ENCODE measurements around the gene SOX9. TPM values are rescaled to one million over a fixed set of nuclear protein-coding genes. Genes with fewer than 3 reads are reported as not detected.

SOX9 gene
- polyA plus RNA-seq, 1 donor (not counting 4 experiments of a cell fraction or from before 2014, with no cell fraction given) = 15.8 TPM

DNA sequence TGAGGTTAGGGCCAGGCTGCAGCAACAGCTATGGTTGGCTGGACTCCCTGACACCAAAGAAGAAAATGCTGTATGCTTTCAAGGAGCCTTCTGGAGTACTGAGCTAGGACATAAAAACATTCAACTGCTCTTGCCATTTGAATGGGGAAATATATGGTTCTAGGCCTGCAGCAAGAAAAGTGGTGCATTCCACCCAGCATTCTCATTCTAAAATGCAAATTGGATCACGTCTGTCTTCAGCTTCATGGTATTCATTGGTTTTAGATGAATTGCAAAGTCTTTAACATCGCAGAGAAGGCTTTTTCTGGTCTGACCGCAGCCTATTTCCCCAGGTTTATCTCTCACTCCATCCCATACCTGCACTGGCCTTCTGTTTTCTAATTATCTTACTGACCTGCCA, 27.1 kb upstream of the SOX9 start:
- no peaks in the 10 kb centered on the region for H3K36me3 ChIP-seq (ENCODE audit: control insufficient read depth in 2 of 2, extremely low read depth in 1 of 2, insufficient read depth in 2 of 2, low read length in 2 of 2)
- no peak overlapping the region for H3K27ac ChIP-seq (ENCODE audit: control insufficient read depth, insufficient read depth, low read length)
- no peak for FAIRE-seq
- H2AFZ ChIP-seq (ENCODE audit: control insufficient read depth, low read length) = no peak overlapping the region
- no peak overlapping the region for H3K4me3 ChIP-seq (ENCODE audit: control insufficient read depth in 2 of 3, extremely low read depth in 1 of 3, insufficient read depth in 2 of 3, low read depth in 1 of 3, low read length in 3 of 3)
- DNase-seq (ENCODE audit: low read depth, low spot score) = no peak
- H3K4me2 ChIP-seq (ENCODE audit: control insufficient read depth, extremely low read depth, insufficient read depth, low read depth, low read length) = no peak overlapping the region
- H3K9me3 ChIP-seq (ENCODE audit: control insufficient read depth, low read depth, low read length) = no peaks in the 10 kb centered on the region
- TF ChIP-seq, protein P1, sequence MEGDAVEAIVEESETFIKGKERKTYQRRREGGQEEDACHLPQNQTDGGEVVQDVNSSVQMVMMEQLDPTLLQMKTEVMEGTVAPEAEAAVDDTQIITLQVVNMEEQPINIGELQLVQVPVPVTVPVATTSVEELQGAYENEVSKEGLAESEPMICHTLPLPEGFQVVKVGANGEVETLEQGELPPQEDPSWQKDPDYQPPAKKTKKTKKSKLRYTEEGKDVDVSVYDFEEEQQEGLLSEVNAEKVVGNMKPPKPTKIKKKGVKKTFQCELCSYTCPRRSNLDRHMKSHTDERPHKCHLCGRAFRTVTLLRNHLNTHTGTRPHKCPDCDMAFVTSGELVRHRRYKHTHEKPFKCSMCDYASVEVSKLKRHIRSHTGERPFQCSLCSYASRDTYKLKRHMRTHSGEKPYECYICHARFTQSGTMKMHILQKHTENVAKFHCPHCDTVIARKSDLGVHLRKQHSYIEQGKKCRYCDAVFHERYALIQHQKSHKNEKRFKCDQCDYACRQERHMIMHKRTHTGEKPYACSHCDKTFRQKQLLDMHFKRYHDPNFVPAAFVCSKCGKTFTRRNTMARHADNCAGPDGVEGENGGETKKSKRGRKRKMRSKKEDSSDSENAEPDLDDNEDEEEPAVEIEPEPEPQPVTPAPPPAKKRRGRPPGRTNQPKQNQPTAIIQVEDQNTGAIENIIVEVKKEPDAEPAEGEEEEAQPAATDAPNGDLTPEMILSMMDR (optimal IDR thresholded peaks at IDR 0.05 in 1 of 3, IDR thresholded peaks at IDR 0.05 in 1 of 3, conservative IDR thresholded peaks at IDR 0.05 in 1 of 3; ENCODE audit: extremely low read depth in 1 of 3, insufficient read depth in 2 of 3, low read length in 3 of 3) = no peak
- no peak for TF ChIP-seq EZH2 (IDR thresholded peaks at IDR 0.05; ENCODE audit: low read length)
- no peaks in the 10 kb centered on the region for H3K79me2 ChIP-seq (ENCODE audit: control insufficient read depth, insufficient read depth, low read length)
- no peaks in the 10 kb centered on the region for H3K4me1 ChIP-seq (ENCODE audit: control insufficient read depth, extremely low read depth, insufficient read depth, low read length)
- no peaks in the 10 kb centered on the region for H4K20me1 ChIP-seq (ENCODE audit: control insufficient read depth, extremely low read depth, insufficient read depth, low read length)
- no peak overlapping the region for H3K9ac ChIP-seq (ENCODE audit: control insufficient read depth, extremely low read depth, insufficient read depth, low read length)
- H3K9me1 ChIP-seq (ENCODE audit: control insufficient read depth, extremely low read depth, insufficient read depth, low read length) = no peaks in the 10 kb centered on the region
- dilution Hi-C loops (cut with MboI; ENCODE audit: extremely low pct_ligation_motif_present, low sequenced_read_pairs) = no loop called here
- H3K27me3 ChIP-seq (ENCODE audit: control insufficient read depth, extremely low read depth, insufficient read depth, low read length) = no peaks in the 10 kb centered on the region

DNA sequence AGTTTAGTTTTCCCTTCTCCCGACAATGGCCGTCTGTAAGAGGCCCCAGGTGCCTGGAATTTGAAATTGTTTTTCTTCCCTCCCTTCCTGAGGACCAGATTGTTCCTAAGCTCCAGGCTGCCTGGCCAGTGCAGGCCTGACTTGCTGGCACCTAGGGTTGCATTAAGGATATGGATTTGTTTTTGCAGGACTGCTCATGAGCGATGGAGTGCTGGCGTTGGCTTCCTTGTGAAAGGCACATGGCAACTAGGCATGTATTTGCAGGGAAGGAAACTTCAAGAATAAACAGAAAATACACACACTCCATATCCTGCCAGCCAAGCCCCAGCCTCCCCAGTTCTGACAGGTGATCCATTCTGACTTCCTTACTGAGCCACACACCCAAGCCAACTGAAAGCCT, 25.5 kb upstream of the SOX9 start:
- dilution Hi-C loops (cut with MboI; ENCODE audit: extremely low pct_ligation_motif_present, low sequenced_read_pairs) = no loop called here
- Histone ChIP-seq H3K4me1 (ENCODE audit: control insufficient read depth, extremely low read depth, insufficient read depth, low read length) (no peaks in the 10 kb centered on the region), H3K9ac (ENCODE audit: control insufficient read depth, extremely low read depth, insufficient read depth, low read length) (no peak overlapping the region), H3K9me3 (ENCODE audit: control insufficient read depth, low read depth, low read length) (no peaks in the 10 kb centered on the region), H3K27ac (ENCODE audit: control insufficient read depth, insufficient read depth, low read length) (no peak overlapping the region), H4K20me1 (ENCODE audit: control insufficient read depth, extremely low read depth, insufficient read depth, low read length) (no peaks in the 10 kb centered on the region), H2AFZ (ENCODE audit: control insufficient read depth, low read length) (no peak overlapping the region), H3K27me3 (ENCODE audit: control insufficient read depth, extremely low read depth, insufficient read depth, low read length) (no peaks in the 10 kb centered on the region), H3K9me1 (ENCODE audit: control insufficient read depth, extremely low read depth, insufficient read depth, low read length) (no peaks in the 10 kb centered on the region), H3K79me2 (ENCODE audit: control insufficient read depth, insufficient read depth, low read length) (no peaks in the 10 kb centered on the region), H3K36me3 (ENCODE audit: control insufficient read depth in 2 of 2, extremely low read depth in 1 of 2, insufficient read depth in 2 of 2, low read length in 2 of 2) (no peaks in the 10 kb centered on the region), H3K4me3 (ENCODE audit: control insufficient read depth in 2 of 3, extremely low read depth in 1 of 3, insufficient read depth in 2 of 3, low read depth in 1 of 3, low read length in 3 of 3) (no peak overlapping the region), H3K4me2 (ENCODE audit: control insufficient read depth, extremely low read depth, insufficient read depth, low read depth, low read length) (no peak overlapping the region)
- no peak for DNase-seq (ENCODE audit: low read depth, low spot score)
- FAIRE-seq = no peak
- no peak for TF ChIP-seq EZH2 (IDR thresholded peaks at IDR 0.05; ENCODE audit: low read length)
- TF ChIP-seq, protein P1 (optimal IDR thresholded peaks at IDR 0.05 in 1 of 3, IDR thresholded peaks at IDR 0.05 in 1 of 3, conservative IDR thresholded peaks at IDR 0.05 in 1 of 3; ENCODE audit: extremely low read depth in 1 of 3, insufficient read depth in 2 of 3, low read length in 3 of 3) = no peak

Data from keratinocyte (primary cell).